ENCODE results near the gene PAK2.
"Not testable (repeated sequence)": the region's sequence is repeated elsewhere in the genome, so short reads cannot be mapped to it uniquely, and the experiment has no call there.

Gene PAK2

GRCh38 chr3:196849180-196849741, 109.6 kb downstream of the PAK2 start:
- no peak for DNase-seq

DNA sequence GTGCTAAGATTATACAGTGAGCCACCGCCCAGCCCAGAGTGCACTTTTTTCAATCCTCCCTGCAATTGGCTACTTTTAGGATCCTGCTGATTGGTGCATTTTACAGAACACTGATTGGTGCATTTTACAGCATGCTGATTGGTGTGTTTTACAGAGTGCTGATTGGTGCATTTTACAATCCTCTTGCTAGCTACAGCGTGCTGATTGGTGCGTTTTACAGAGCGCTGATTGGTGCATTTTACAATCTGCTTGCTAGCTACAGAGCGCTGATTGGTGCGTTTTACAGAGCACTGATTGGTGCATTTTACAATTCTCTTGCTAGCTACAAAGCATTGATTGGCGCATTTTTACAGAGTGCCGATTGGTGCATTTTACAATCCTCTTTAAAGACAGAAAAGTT, 123.3 kb downstream of the PAK2 start:
- not testable (repeated sequence) for DNase-seq

- DNase-seq = no peak
Observed at GRCh38 chr3:196867155-196867506, 127.5 kb downstream of the PAK2 start.

DNA sequence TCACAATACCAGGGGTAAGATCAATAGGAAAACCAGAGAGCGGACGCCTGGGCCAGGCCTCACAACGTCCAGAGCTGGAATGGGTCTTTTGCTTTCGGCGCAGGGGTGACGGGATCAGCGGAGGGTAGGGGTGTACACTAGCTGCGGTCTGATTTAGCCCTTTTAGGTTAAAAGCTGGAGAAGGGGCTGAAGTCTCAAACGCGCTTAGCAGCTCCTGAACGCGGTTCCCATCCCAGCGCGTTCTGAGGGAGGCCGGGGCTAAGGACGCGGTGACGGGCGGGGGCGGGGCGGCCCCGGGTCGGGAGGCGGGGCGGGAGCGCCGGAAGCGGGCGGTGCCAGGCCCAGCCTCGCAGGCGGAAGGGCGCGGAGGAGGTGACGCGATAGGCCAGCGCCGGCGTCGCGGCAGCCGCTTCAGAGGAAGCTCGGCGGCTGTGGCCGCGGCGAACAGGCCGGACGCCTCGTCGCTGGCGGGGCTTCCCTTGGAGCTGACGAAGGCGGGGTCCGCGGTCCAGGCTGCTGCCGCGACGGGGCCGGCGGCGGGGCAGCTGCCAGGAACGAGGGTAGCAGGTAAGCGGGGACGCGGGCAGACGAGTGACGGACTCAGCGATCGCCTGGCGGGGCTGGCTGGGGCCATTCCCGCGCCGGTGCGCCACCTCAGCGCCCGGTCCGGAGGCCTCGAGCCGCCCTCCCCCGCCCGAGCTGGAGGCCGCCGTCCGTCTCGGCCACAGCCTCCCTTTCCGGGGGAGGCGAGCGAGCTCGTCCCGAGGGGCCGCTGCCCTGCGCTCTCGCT, 128.0 kb downstream of the PAK2 start, which contains the start of gene SENP5:
Gene SENP5, plus strand, starts transcription at position 414 of the 790 bp plus-strand sequence. CDS start 17,262 bp downstream, outside the sequence.
- DNase-seq = peak; percentile 84

- DNase-seq = no peak
Observed at GRCh38 chr3:196868297-196868661, 128.6 kb downstream of the PAK2 start.

DNA sequence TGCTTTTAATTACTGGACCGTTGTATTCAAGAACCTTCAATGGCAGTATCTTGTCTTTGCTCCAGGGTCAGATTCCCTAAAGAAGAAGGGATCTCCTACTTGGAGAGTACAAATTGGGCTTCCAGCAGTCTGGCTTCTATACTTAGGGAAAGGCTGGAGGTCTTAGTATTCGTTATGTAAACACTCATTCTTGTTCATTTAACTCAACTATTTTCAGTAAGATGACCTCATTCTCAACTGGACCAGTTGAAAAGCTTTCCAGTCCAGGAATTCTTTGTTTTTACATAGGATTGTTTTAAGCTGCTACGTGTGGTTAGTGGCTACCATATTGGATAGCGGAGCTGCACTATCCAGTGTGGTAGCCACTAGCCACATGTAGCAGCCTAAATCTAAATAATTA, 132.7 kb downstream of the PAK2 start:
- no peak for DNase-seq

DNA sequence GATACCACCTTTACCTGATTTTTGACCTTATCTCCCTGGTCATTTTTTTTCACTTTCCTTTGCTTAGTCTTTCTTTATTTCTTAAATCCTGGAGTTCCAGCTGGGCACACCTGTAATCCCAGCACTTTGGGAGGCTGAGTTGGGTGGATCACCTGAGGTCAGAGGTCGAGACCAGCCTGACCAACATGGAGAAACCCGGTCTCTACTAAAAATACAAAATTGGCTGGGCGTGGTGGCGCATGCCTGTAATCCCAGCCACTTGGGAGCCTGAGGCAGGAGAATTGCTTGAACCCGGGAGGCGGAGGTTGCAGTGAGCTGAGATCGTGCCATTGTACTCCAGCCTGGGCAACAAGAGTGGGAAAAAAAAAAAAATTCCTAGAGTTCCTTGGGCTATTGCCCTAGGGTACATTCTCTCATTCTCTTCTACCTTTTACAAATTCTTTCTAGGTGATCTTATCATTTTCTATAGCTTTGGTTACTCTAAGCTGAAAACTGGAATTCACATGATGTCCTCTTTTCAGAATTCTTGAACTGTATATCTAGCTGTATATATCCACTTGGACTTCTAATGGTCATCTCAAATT, 134.9 kb downstream of the PAK2 start:
- DNase-seq = not testable (repeated sequence)

DNA sequence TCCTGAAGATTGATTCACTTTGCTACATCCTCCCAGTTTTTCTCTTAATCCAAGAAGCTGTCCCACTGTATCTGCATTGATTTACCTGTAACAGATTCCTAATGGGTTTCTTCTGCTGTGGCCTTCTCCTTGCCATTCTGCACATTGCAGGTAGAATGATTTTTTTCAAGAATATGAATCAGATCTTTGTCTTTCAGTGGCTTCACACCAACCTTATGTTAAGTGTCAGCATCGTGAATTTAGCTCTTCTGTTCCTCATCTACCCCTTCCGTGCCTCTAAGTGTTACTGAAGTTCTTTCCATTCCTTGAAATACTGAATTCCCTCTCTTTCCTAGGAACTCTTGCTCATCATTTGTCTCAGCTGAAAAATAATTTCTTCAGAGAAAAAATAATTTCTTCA, 135.6 kb downstream of the PAK2 start:
- DNase-seq = no peak

Data from GOT3 (cell line).